Hypothalamus (tissue), 51 donors: ENCODE data around the gene PRDM15.

ENCODE experiments used
- DNase-seq, 51 donors: peaks; one replicate each; lab custom pipeline; 2025; lab: John Stamatoyannopoulos, UW

PRDM15 gene

GRCh38 chr21:41907496-41908258 lies 28.5 kb upstream of the PRDM15 start:
- no peak for DNase-seq

GRCh38 chr21:41906770-41907169 lies 27.6 kb upstream of the PRDM15 start:
- no peak for DNase-seq

DNA sequence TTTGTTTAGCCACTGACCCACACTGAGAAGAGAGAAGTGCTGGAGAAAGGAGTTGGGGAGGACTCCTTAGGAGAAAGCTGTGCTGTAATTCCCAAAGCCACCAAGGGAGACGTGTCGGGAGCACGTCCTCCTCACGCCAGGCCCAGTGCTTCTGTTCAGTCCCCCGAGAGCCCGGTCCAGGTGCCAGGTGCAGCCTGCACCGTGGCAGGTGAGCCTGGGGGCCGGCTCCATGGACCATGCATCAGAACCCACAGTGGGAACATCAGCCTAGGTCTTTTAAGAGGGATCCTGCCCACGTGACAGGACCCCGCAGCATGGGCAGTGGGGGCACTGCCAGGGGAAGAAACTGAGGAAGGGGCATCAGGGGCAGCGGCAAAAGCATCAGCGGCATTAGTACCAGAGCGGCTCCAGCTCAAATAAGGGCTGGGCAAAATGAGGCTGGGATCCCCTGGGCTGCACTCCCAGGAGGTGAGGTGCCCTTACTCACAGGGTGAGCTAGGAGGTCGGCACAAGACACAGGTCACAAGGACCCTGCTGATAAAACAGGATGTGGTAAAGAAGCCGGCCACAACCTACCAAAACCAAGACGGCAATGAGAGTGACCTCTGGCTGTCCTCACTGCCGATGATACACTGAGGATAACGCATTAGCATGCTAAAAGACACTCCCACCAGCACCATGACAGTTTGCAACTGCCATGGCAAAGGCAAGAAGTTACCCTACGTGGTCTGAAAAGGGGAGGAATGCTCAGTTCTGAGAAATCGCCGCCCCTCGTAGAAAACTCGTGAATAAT lies 24.6 kb upstream of the PRDM15 start:
- DNase-seq = no peak

DNA sequence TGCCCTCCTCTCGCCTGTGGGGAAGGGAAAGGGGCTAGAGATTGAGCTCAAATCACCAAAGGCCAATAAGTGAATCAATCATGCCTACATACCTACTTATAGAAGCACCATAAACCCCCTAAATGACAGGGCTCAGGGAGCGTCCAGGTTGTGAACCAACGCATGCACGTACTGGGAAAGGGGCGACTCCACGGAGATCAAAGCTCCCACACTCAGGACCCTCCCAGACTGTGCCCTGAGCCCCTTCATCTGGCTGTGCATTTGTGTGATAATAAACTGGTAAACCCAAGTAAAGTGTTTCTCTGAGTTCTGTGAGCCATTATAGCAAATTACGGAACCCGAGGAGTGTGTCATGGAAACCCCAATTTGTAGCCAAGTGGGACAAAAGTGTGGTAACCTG lies 23.8 kb upstream of the PRDM15 start:
- DNase-seq = no peak

GRCh38 chr21:41901782-41902181 lies 22.6 kb upstream of the PRDM15 start:
- no peak for DNase-seq

DNA sequence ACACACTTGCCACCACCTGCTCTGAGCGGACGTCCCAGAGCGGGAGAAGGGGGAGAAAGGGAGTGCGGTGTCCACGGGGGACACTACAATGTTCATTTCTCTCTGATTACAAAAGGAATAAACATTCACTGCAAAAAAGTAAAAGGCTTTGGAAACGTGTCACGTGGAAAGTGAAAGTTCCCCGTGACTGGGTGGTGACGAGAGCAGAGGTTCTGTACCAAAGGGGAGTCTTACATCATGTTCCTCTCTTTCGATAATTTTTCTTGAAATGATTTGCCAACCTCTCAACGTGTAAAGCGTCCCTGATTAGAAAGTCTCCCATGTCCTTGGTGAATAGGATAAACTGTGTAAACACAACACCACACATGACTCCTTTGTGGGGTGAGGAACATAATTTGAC lies 22.0 kb upstream of the PRDM15 start:
- DNase-seq = no peak

DNA sequence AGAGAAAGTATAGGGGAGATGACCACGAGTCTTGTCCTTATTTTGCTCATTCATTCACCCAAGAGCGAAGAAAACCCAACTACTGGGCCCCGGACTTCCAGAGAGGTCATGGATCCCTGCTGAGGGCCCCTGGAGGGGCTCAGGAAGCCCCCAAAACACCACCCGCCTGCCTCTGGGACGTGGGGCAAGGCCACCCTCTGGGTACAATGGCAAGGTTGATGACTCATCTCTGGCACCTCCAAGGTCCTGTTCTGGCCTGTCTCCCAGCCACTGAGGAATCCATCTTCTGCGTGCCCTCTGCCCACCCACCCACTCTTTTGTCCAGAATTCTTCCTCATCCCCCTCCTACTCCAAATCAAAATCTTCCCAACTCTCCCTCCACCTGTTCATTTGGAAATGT lies 21.3 kb upstream of the PRDM15 start:
- DNase-seq = no peak

DNA sequence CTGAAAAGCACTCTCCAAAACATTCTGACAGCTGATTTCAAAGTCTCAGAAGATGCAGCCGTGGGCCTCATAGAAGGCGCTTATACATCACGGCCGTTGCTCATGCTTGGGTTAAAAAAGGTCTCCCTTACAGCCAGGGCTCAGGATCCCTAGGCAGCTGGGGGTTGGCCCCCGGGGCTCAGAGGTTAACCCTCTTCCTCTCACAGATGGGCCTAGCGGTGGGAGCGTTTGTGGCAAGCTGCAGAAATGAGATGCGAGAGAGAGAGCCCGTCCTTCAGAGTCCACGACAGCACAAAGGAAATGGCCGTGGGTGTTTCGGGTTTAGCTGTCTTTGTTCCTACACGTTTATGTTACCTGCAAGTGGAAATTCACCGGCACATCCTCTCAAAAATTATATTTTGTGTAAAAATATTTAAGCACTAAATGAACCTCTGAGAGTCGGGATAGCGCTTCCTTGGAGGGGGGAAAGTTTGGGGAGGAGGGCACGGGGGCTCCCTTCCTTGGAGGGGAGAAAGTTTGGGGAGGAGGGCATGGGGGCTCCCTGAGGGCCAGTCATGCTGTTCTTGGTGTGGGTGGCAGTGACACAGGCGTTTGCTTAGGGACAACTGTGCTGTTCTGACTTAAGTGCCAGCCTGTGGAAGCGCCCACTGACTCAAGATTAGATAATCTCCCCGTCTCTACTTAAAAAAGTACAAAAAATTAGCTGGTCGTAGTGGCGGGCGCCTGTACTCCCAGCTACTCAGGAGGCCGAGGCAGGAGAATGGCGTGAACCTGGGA lies 20.5 kb upstream of the PRDM15 start:
- no peak for DNase-seq

DNA sequence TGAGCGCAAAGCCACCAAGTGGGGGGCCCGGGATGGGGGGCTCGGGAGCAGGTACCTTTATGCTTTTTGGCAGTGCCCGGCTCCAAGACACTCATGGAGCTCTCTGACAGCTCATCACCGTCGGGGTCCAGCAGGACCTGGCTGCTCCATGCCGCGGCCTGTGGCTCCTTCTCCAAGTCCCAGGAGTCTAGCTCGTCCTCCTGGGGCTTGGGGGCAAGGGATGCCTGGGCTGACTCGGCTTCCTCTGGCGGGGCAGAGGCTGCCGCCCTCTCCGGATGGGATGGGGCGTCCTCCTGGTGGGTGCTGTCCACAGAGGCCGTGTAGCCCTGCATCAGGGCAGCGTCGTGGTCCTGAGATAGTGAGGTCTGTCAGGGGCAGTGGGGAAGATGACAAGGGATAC lies 19.9 kb upstream of the PRDM15 start:
- DNase-seq = no peak

DNA sequence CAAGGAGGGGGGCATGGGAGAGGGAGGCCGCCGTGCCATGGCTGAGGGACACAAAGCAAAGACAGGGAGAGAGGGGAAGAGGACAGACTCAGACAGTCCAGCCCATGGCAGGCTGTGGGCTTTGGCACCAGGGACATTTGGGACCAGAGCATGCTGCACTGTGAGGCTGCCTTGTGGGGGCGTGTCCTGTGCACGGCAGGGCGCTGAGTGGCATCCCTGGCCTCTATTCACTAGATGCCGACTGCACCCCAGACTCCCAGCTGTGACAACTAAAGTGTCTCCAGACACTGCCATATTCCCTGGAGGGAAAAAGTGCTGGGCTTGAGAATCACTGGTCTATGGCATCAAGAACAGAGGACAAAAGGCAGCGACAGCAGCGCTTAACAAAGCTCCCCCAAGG lies 18.6 kb upstream of the PRDM15 start:
- no peak for DNase-seq

GRCh38 chr21:41897047-41897669 lies 18.0 kb upstream of the PRDM15 start:
- DNase-seq = no peak

DNA sequence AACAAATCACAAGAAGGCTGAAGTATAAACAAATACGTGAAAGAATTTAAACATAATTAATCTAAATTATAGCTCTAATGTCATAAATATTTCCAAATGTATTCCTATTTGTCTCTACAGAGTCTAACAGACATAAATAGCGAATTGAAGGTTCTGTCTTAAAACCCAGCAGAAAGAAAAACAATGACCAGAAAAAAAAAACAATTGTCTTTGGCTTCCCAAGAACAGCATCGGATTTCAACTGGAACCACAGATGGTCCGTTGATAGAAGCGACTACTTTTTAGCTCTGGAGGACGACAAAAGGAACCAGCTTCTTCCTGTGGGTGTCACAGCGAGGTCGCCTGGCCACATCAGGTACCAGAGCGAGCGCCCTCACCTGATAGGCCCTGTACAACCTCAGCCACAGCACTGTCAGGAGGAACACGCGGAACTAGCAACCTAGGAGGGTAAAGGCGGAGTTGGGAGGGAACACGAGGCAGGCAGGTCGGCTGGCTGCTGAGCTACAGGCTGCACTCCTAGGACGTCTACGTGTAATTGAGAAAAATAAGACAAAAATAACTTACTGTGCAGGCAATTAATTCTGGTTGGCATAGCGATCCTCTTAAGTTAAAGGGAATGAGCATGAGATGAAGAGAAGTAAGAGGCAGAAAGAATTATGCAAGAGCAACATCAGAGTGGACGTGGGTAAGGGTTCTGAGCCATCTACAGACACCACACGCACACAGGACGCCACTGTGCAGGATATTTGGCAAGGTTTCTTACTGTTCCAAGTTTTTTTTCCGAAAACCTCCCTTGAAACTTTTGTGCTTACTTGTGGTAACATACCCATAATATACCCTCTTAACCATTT lies 16.7 kb upstream of the PRDM15 start:
- DNase-seq = peak in 2 of 51 donors; percentile 7 to 9

DNA sequence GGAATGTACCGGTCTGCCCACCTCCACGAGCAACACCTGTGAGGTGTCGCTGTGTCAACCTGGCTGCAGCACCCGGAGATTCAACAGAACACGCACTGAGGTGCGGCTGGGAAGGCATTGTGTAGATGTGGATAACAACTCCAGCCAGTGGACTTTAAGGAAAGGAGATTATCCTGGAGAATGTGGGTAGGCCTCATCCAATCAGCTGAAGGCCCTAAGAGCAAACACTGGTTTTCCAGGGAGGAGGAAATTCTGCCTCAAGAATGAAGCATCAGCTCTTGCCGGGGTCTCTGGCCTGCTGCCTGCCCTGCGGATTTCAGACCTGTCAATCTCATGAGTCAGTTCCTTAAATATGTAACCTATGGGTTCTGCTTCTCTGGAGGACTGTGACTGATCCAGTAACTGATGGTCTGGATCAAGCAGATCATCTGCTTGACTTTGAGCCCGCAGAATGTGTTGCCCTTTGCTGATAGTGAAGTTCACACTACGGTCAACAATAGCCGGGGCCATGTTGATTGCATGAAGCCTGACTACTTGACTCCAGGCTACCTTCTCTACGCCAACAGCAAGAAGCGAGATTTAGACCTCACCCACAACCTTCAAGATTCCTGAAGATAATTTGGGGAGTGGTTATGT lies 15.9 kb upstream of the PRDM15 start:
- no peak for DNase-seq

DNA sequence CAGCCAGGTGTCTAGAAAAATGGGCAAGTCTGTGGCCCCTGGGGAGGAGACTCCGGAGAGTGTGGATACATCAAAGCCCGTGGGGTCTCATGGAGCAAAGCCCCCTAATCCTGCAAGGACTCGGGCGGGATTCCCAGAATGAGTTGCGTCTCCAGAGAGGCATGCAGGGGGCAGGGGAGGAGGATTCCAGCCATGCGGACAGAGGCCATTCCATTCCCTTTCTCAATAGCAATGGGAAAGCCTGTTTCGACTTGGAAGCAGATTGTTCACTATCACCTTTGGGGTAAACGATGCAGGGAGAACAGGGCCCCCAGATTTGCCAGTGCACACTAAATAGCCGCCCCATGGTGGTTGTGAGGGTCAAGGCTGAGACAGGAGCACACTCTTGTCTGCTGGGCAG lies 15.4 kb upstream of the PRDM15 start:
- DNase-seq = no peak

- no peak for DNase-seq
Observed at GRCh38 chr21:41892726-41893125, 13.6 kb upstream of the PRDM15 start.

GRCh38 chr21:41891132-41891531 lies 12.0 kb upstream of the PRDM15 start:
- DNase-seq = no peak

- DNase-seq = no peak
Observed at GRCh38 chr21:41890355-41890754, 11.2 kb upstream of the PRDM15 start.

- DNase-seq = peak in 2 of 51 donors; percentile 7 to 25
Observed at GRCh38 chr21:41888749-41889376, 9.7 kb upstream of the PRDM15 start.

- no peak for DNase-seq
Observed at GRCh38 chr21:41887667-41888066, 8.5 kb upstream of the PRDM15 start.
